HuH-7 (cell line): Measurements from ENCODE around the gene NUAK2.

Source experiments
- DNase-seq: peaks from one replicate; pipeline ENCODE4 v3.0.0; 2011; ENCODE audit warnings: low spot score

Gene NUAK2

DNA sequence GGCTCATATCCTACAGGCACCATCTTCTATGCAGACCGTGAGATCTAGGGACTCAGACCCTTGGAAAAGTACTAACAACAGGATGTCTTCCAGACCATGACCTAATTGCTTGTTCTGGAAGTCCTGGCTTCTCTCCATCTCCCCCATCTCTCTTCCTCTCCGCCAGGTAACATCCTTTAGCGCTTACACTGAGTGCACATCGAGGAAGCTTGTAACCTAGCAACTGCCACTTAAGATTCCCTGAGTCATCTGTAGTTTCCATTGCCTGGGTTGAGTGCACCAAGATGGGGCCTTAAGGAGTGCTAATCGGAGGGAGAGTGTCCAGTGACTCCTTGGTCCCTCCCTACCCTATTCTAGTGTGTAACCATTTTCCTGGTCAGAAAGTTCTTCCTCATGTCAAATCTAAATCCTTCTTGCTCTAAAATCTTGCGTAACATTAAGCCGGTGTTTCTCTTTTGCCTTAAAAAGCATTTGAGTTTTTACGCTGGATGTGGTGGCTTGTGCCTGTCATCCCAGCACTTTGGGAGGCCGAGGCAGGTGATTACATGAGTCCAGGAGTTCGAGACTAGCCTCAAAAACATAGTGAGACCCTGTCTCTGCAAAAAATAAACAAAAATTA is 25.5 kb upstream of the NUAK2 start:
- no peak for DNase-seq

- no peak for DNase-seq
Measured at GRCh38 chr1:205345761-205346160, 24.2 kb upstream of the NUAK2 start.

GRCh38 chr1:205344066-205344928 is 22.8 kb upstream of the NUAK2 start:
- DNase-seq: no peak

DNA sequence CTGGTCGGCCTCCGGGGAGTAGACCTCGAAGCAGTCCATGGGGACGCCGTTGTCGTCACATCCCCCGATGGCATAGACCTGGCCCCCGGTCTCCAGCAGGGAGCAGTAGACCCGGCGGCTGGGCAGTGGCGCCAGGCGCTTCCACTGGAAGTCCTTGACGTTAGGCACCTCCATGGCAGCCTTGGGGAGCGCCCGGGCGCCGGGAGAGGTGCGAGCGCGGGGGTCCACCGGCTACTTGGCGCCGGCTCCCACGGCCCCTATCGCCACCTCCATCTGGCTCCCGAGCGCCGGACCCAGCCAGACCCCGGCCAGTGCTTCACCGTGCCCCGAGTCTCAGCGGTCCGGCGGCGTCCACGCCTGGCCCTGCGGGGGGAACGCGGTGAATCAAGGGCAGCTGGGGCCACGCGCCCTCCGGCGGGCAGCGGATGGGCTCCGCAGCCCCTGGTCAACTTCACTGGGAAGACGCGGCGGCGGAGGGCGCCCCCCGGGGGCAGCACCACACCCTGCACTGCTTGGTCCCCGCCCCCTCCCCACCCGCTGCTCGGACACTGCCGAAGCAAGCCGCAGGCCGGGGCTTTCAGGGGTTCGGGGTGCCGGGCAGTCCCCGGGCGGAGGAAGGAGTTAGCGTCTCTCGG is 22.0 kb upstream of the NUAK2 start:
- no peak for DNase-seq

GRCh38 chr1:205342986-205343385 is 21.4 kb upstream of the NUAK2 start:
- no peak for DNase-seq

DNA sequence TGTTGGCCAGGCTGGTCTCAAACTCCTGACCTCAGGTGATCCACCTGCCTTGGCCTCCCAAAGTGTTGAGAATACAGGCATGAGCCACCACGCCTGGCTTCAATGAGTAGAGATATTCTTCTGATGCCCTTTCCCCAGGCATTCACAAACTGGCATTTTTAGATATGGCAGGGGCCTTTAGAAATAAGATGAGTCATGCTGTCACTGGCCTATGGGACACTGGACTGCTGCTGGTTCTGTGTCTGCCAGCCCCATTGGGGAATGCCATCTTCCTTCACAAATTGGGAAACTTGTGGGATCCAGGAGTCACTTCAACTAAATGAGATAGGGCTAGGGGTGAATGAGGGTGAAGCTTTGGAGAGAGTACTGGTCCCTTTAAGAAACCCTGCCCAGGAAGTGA is 19.1 kb upstream of the NUAK2 start:
- no peak for DNase-seq

DNA sequence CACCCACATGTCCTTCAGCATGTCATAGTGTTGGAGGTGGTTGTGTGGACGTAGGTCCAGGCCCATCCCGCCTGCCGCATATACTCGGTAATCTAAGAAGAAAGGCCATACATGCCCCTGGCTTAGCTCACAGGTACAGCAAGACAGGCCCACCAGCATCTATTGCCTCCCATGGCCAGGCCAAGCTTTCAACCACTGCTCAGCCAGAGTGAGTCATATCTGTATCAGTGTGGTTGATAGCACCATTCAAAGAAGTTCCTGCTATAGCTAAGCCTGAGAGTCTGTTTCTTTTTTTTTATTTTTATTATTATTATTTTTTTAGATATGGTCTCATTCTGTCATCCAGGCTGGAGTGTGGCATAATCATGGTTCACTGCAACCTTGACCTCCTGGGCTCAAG is 18.2 kb upstream of the NUAK2 start:
- DNase-seq: no peak

DNA sequence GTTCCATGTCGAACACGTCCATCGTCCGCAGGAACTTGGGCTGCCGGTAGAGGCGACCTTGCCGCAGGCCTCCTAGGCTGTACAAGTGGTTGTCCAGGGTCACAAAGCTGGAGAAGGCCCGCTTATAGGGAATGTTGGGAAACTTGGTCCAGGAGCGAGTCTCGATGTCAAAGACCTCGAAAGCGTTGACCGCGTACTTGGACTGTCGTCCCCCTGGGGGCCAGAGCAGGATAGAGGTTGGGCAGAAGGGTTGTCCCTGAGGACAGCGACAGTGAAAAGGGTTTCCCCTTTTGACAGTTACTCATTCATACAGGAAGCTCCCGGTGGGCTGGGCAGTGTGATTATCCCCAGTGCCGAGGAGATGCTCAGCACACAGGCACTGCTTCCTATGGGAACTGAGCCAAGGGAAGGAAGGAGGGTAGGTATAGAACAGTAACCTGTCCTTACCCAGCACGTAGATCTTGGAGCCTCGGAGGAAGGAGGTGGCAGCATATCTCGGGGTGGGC is 17.7 kb upstream of the NUAK2 start:
- DNase-seq: no peak

DNA sequence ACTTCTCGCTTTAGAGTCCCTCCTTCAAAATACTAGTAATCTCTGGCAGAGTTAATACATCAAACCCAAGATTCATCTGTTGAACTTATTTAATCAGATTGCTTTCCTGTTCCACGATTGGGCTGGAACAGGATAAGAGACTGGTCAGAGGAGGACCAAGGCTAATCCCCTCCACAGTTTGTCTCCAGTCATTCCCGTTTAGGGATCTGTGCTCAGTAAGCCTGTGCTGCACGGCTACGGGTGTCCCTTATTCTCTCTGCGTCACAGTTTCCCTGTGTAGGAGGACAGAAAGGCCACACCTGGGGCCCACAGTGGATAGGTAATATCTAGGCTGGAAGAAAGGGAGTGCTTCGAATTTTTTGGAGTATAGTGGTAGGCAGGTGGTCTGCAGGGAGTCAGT is 16.5 kb upstream of the NUAK2 start:
- no peak for DNase-seq

- DNase-seq: no peak
Measured at GRCh38 chr1:205337481-205337880, 15.9 kb upstream of the NUAK2 start.

- DNase-seq: peak; percentile 84
Measured at GRCh38 chr1:205335692-205336091, 14.1 kb upstream of the NUAK2 start.

GRCh38 chr1:205332015-205332791 is 10.7 kb upstream of the NUAK2 start:
- no peak for DNase-seq

DNA sequence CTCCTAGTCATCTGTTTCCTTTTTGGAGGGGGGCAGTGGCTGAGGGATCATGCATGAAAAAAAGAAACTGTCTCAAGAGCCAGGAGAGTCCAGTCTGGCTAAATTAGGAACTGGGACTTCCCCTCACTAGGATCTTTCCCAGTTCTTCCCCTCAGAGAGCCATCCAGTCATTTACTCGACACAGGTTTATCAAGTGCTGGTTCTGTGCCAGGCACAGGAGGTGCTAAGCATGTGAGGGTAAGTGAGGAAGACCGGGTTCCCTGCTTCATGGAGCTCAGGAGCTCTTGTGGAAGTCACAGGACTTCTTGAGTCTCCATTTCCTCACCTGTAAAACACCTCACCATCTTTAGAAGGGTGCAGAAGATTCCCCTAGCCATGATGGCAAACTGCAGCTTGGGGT is 8.6 kb upstream of the NUAK2 start:
- no peak for DNase-seq

DNA sequence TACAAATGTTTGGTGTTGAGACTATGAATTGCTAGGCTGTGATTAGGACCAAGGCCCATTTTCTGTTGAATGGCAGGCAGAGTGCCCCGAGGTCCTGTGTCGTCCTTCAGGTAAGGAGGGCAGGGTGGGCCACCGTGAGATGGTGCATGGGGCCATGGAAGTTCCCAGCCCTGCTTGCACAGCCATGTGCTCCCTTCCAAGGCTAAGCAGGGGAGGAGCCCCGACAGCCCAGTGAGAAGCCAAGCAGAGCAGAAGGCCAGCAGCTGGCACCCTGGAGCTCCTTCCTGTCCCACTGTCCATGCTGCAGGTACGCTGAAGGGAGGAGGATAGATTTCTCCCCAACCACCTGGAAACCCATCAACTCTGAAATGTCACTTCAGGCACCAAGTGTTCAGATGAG is 8.2 kb upstream of the NUAK2 start:
- DNase-seq: no peak

DNA sequence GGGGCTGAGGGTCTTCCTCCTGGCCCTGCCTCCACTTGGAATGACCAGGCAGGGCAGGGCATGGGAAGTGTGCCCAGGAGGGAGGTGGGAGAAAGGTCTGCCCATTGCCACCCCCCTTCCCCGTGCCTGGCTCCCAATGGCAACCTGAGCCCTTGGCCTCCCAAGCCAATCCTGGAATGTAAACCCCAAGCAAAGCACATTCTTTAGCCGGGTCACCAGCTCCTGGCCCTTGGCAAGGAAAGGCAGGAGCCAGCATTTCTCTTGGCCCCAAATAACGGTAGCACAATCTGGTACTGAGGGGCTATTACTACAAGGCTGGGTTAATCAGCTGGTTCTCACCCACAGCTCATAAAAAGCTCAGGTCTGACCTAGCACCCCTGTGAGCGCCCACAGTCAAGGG is 6.9 kb upstream of the NUAK2 start:
- DNase-seq: no peak

DNA sequence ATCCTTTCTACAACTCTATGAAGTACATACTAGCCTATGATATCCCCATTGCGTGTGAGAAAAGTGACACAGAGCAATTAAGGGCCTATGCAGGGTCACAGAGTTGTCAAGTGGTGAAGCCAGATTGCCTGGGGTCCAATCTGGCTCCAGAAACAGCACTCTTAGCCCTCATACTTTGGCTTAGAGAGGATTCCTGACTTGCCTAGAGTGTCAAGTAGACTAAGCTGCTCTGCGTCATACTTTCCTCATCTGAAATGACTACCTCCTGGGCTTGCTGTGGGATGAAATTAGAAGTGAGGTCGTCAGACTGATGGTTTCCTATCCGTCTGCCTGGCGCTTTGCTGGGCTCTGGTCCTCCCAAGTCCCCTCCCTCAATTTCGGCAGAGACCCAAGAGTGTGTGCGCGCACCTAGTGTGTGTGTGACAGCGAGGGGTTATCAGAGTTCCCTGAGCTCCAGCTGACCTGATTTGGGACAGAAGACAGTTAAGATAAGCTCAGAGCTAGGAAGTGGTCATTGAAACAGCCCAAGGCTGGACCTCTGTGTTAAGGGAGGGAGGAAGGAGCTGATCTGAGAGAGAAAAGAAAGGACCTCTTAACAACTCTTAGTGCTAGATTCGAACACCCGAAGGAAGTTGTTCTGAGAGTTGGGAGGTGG is 5.4 kb upstream of the NUAK2 start:
- DNase-seq: no peak

- peak; percentile 72 for DNase-seq
Measured at GRCh38 chr1:205325334-205325884, 3.9 kb upstream of the NUAK2 start.

DNA sequence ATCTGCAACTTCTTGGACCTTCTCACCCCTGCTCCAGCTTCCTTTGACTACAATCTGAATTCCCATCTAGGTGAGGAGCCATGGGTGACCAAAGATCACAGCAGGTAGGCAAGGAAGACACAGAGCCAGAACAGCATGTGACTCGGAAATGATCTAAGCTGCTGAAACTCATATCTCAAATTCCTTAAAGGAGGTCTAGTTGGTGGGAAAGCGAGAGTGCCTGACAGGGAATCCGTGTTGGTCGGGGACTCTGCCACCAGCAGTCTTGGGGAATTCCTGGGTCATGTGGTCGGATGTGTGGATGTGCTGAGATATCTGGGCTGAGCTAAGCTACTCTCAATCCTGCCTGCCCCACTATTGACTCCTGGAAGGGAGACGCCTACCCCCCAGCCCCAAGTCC is 3.2 kb upstream of the NUAK2 start:
- DNase-seq: no peak

DNA sequence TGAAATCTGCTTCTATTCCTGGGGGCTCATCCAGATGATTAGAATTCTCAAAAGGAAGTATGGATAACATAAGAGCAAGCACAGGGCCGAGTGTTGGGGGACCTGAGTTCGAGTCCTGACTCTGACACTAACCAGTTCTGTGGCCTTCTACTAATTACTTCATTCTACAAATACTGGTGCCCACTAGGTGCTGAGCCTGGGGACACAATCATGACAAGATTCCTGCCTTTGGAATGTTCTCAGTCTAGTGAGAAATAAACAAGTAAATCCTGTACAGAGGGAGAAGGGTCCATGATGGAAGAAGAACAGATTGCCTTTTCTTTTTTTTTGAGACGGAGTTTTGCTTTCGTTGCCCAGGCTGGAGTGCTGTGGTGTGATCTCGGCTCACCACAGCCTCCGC is 2.2 kb upstream of the NUAK2 start:
- DNase-seq: no peak

DNA sequence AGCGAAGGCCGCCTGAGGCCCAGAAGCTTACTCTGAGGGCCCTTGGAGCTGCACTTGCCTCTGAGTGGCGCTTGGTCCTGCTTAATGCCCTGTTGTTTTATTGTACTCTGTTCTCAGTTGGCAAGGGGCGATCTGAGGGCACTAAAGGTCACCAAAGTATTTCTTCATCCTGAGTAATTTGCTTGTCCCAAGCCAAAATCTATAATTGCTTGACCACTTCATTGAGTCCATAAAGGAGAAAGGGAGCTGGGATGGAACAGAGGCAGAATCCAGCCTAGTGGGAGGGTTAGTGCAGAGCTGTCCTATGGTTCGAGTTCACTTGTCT is 376 bp upstream of the NUAK2 start:
- no peak for DNase-seq
